DOHH2 (cell line): ENCODE measurements around the gene GMFB.

ENCODE experiments used
- H3F3A ChIP-seq: fragments of 200-600 bp; sonication (generic), shearing (Covaris generic); 2 replicates; pipeline ENCODE4 v1.6.0; 2016; ENCODE audit warnings: antibody characterized with exemption, mild to moderate bottlenecking; ENCODE audit not compliant: control insufficient read depth, insufficient read depth
- H3K27ac ChIP-seq: fragments of 200-600 bp; sonication (generic); 2 replicates; pipeline ENCODE4 v1.5.1; 2014; ENCODE audit warnings: low read depth, mild to moderate bottlenecking, low read length, moderate library complexity
- H3K27me3 ChIP-seq: fragments of 200-600 bp; sonication (generic); 2 replicates; pipeline ENCODE4 v1.6.1; 2014; ENCODE audit warnings: mild to moderate bottlenecking, low read length, mixed read lengths; ENCODE audit not compliant: control insufficient read depth
- H3K36me3 ChIP-seq: fragments of 200-600 bp; sonication (generic); 2 replicates; pipeline ENCODE4 v1.6.1; 2014; ENCODE audit warnings: mild to moderate bottlenecking, low read length, moderate library complexity, mixed read lengths; ENCODE audit not compliant: control insufficient read depth
- H3K4me1 ChIP-seq: fragments of 200-600 bp; sonication (generic); 2 replicates; pipeline ENCODE4 v1.6.1; 2014; ENCODE audit warnings: mild to moderate bottlenecking, low read length, mixed read lengths; ENCODE audit not compliant: control insufficient read depth
- H3K4me2 ChIP-seq: fragments of 200-600 bp; sonication (generic); 2 replicates; pipeline ENCODE4 v1.6.0; 2014; ENCODE audit warnings: mild to moderate bottlenecking, low read length, moderate library complexity
- H3K4me3 ChIP-seq: fragments of 200-600 bp; sonication (generic); 2 replicates; pipeline ENCODE4 v1.5.1; 2014; ENCODE audit warnings: mild to moderate bottlenecking, low read length, mixed read lengths
- H3K79me2 ChIP-seq: fragments of 200-600 bp; sonication (generic); 2 replicates; pipeline ENCODE4 v1.6.1; 2014; ENCODE audit warnings: mild to moderate bottlenecking, low read length, mixed read lengths; ENCODE audit not compliant: control insufficient read depth
- H3K9me2 ChIP-seq: fragments of 200-600 bp; sonication (generic); replicated peaks from 2 replicates; pipeline ENCODE4 v1.6.1; 2014; ENCODE audit warnings: mild to moderate bottlenecking, low read length, mixed read lengths; ENCODE audit not compliant: control insufficient read depth
- H3K9me3 ChIP-seq: fragments of 200-600 bp; sonication (generic); 2 replicates; pipeline ENCODE4 v1.6.1; 2014; ENCODE audit warnings: antibody characterized with exemption, low read length, mixed read lengths; ENCODE audit not compliant: control insufficient read depth, insufficient read depth
- H4K20me1 ChIP-seq: fragments of 200-600 bp; sonication (generic); 2 replicates; pipeline ENCODE4 v1.6.0; 2014; ENCODE audit warnings: low read depth, mild to moderate bottlenecking, antibody characterized with exemption, low read length, moderate library complexity; ENCODE audit not compliant: control insufficient read depth, insufficient read depth
- CTCF ChIP-seq: fragments of 200-600 bp; sonication (generic); IDR thresholded peaks from one replicate; pipeline ENCODE4 v1.5.1; 2014; ENCODE audit warnings: antibody characterized with exemption, mild to moderate bottlenecking, low read depth, low read length; ENCODE audit not compliant: poor library complexity, severe bottlenecking
- EZH2phosphoT487 ChIP-seq: fragments of 200-600 bp; sonication (generic); IDR thresholded peaks from 2 replicates; pipeline ENCODE4 v1.6.1; 2017; ENCODE audit warnings: borderline replicate concordance, mild to moderate bottlenecking, antibody characterized with exemption, low read length, moderate library complexity, mixed read lengths

The GMFB gene

GRCh38 chr14:54490445-54491175 lies 1.8 kb upstream of the GMFB start:
- Histone ChIP-seq H4K20me1 (no peaks in the 10 kb centered on the region), H3K4me2 (no peak overlapping the region), H3K27ac (no peak overlapping the region)

GRCh38 chr14:54489731-54490444 lies 1.1 kb upstream of the GMFB start:
- Histone ChIP-seq H3K4me3 (peak overlapping the region; percentile 98), H3K4me2 (peak overlapping the region; percentile 88), H3K79me2 (peaks cover 52% of the 10 kb centered on the region), H3K4me1 (peaks cover 40% of the 10 kb centered on the region), H4K20me1 (no peaks in the 10 kb centered on the region), H3K9me2 (no peaks in the 10 kb centered on the region), H3K27ac (peak overlapping the region; percentile 48; the same call in 1 of the 2 replicates), H3K36me3 (peaks cover 13% of the 10 kb centered on the region), H3K9me3 (no peaks in the 10 kb centered on the region), H3K27me3 (no peaks in the 10 kb centered on the region), H3F3A (peaks cover 13% of the 10 kb centered on the region)
- TF ChIP-seq CTCF, result no peak
- TF ChIP-seq EZH2phosphoT487, result no peak

More at GRCh38 chr14:54490445-54491175, 1.8 kb upstream of the GMFB start:
- Histone ChIP-seq H3K4me1 (peaks cover 33% of the 10 kb centered on the region), H3K4me3 (no peak overlapping the region; the same call in 1 of the 2 replicates), H3K27me3 (no peaks in the 10 kb centered on the region), H3F3A (peaks cover 13% of the 10 kb centered on the region), H3K36me3 (peaks cover 11% of the 10 kb centered on the region), H3K9me2 (no peaks in the 10 kb centered on the region), H3K9me3 (no peaks in the 10 kb centered on the region), H3K79me2 (peaks cover 45% of the 10 kb centered on the region)
- no peak for TF ChIP-seq CTCF
- no peak for TF ChIP-seq EZH2phosphoT487

- Histone ChIP-seq H3K79me2 (peaks cover 58% of the 10 kb centered on the region), H3K4me1 (peaks cover 46% of the 10 kb centered on the region)
Observed at GRCh38 chr14:54489318-54489683, 521 bp upstream of the GMFB start.

More at GRCh38 chr14:54489318-54489683, 521 bp upstream of the GMFB start:
- Histone ChIP-seq H3K36me3 (peaks cover 13% of the 10 kb centered on the region), H3K4me3 (peak overlapping the region; percentile 98), H3K4me2 (peak overlapping the region; percentile 88), H3F3A (peaks cover 15% of the 10 kb centered on the region), H3K9me2 (no peaks in the 10 kb centered on the region), H4K20me1 (no peaks in the 10 kb centered on the region), H3K27ac (peak overlapping the region; percentile 48), H3K9me3 (no peaks in the 10 kb centered on the region), H3K27me3 (no peaks in the 10 kb centered on the region)
- no peak for TF ChIP-seq EZH2phosphoT487
- no peak for TF ChIP-seq CTCF
